Stimulated activated naive B cell treated with anti-CD40 and anti-IgM and Interleukin-4, amounts not matched to agents 10 μg/mL and 1 μg/mL and 100 μg/mL, for 72 hours (primary cell): ENCODE data around the gene PTPRN2.

ENCODE experiments used
- ATAC-seq, 2 donors: fragments of 150-1000 bp; cut with Tn5 transposase; replicated peaks; 2 replicates each; pipeline ENCODE4 v1.10.0; 2021; ENCODE audit warnings: moderate library complexity in 1 of 2
- DNase-seq: peaks from one replicate; pipeline ENCODE4 v3.0.0; 2021
- H3K27ac Mint-ChIP-seq: one replicate; pipeline ENCODE4 v1.8.0; 2022; ENCODE audit warnings: mild to moderate bottlenecking, mixed read lengths
- H3K27me3 Mint-ChIP-seq, 2 donors: one replicate each; pipeline ENCODE4 v1.8.0; 2022; ENCODE audit warnings: mixed read lengths in 2 of 2
- H3K36me3 Mint-ChIP-seq, 2 donors: one replicate each; pipeline ENCODE4 v1.8.0; 2022; ENCODE audit warnings: mixed read lengths in 2 of 2, mild to moderate bottlenecking in 1 of 2
- H3K4me1 Mint-ChIP-seq, 2 donors: one replicate each; pipeline ENCODE4 v1.8.0; 2022; ENCODE audit warnings: mixed read lengths in 2 of 2, mild to moderate bottlenecking in 1 of 2
- H3K4me3 Mint-ChIP-seq, 2 donors: one replicate each; pipeline ENCODE4 v1.8.0; 2022; ENCODE audit warnings: mild to moderate bottlenecking in 2 of 2, mixed read lengths in 2 of 2, moderate library complexity in 1 of 2
- H3K9me3 Mint-ChIP-seq, 2 donors: one replicate each; pipeline ENCODE4 v1.8.0; 2022; ENCODE audit warnings: mixed read lengths in 2 of 2, mild to moderate bottlenecking in 1 of 2

The PTPRN2 gene

GRCh38 chr7:158492367-158492764 is 95.3 kb downstream of the PTPRN2 start:
- ATAC-seq (no peak), DNase-seq (no peak)
- H3K27me3 Mint-ChIP-seq: peaks cover 5 to 18% of the 10 kb centered on the region in 2 donors
- peaks cover 3 to 6% of the 10 kb centered on the region in 2 donors for H3K4me1 Mint-ChIP-seq
- no peak overlapping the region for H3K4me3 Mint-ChIP-seq
- H3K9me3 Mint-ChIP-seq: no peaks in the 10 kb centered on the region
- H3K36me3 Mint-ChIP-seq: no peaks in the 10 kb centered on the region
- no peak overlapping the region for H3K27ac Mint-ChIP-seq

GRCh38 chr7:158491094-158491493 is 96.5 kb downstream of the PTPRN2 start:
- Mint-ChIP-seq H3K27me3 (peaks cover 5 to 15% of the 10 kb centered on the region in 2 donors), H3K4me3 (no peak overlapping the region), H3K27ac (no peak overlapping the region), H3K36me3 (no peaks in the 10 kb centered on the region), H3K9me3 (peaks cover 0 to 3% of the 10 kb centered on the region in 2 donors), H3K4me1 (peaks cover 3 to 6% of the 10 kb centered on the region in 2 donors)
- DNase-seq: no peak
- ATAC-seq: no peak

GRCh38 chr7:158490171-158490782 is 97.3 kb downstream of the PTPRN2 start:
- Mint-ChIP-seq H3K4me1 (peaks cover 0 to under 1% of the 10 kb centered on the region in 2 donors), H3K4me3 (no peak overlapping the region), H3K9me3 (peaks cover 0 to 3% of the 10 kb centered on the region in 2 donors), H3K27me3 (peaks cover under 1 to 8% of the 10 kb centered on the region in 2 donors), H3K36me3 (no peaks in the 10 kb centered on the region), H3K27ac (no peak overlapping the region)
- DNase-seq: no peak
- ATAC-seq: no peak

- Mint-ChIP-seq H3K4me1 (no peaks in the 10 kb centered on the region), H3K27ac (no peak overlapping the region), H3K36me3 (no peaks in the 10 kb centered on the region), H3K4me3 (no peak overlapping the region), H3K9me3 (peaks cover 0 to 3% of the 10 kb centered on the region in 2 donors), H3K27me3 (peaks cover 0 to 1% of the 10 kb centered on the region in 2 donors)
- DNase-seq (no peak), ATAC-seq (no peak)
Observed at GRCh38 chr7:158489462-158490155, 98.0 kb downstream of the PTPRN2 start.

GRCh38 chr7:158488181-158488971 is 99.2 kb downstream of the PTPRN2 start:
- Mint-ChIP-seq H3K4me3 (no peak overlapping the region), H3K9me3 (peaks cover 0 to 3% of the 10 kb centered on the region in 2 donors), H3K27ac (no peak overlapping the region), H3K36me3 (no peaks in the 10 kb centered on the region), H3K27me3 (no peaks in the 10 kb centered on the region), H3K4me1 (no peaks in the 10 kb centered on the region)
- no peak for DNase-seq
- no peak for ATAC-seq

GRCh38 chr7:158487631-158488151 is 99.9 kb downstream of the PTPRN2 start:
- Mint-ChIP-seq H3K27ac (no peak overlapping the region), H3K4me3 (no peak overlapping the region), H3K27me3 (no peaks in the 10 kb centered on the region), H3K36me3 (no peaks in the 10 kb centered on the region), H3K9me3 (peaks cover 0 to 3% of the 10 kb centered on the region in 2 donors), H3K4me1 (no peaks in the 10 kb centered on the region)
- ATAC-seq (no peak), DNase-seq (no peak)

- ATAC-seq: no peak
- peaks cover 0 to 3% of the 10 kb centered on the region in 2 donors for H3K9me3 Mint-ChIP-seq
- no peak overlapping the region for H3K4me3 Mint-ChIP-seq
- no peak for DNase-seq
- no peaks in the 10 kb centered on the region for H3K4me1 Mint-ChIP-seq
- H3K27me3 Mint-ChIP-seq: no peaks in the 10 kb centered on the region
- H3K27ac Mint-ChIP-seq: no peak overlapping the region
- no peaks in the 10 kb centered on the region for H3K36me3 Mint-ChIP-seq
Observed at GRCh38 chr7:158486919-158487318, 100.7 kb downstream of the PTPRN2 start.

GRCh38 chr7:158484801-158485531 is 102.7 kb downstream of the PTPRN2 start:
- peaks cover 0 to 3% of the 10 kb centered on the region in 2 donors for H3K9me3 Mint-ChIP-seq
- H3K4me3 Mint-ChIP-seq: no peak overlapping the region
- no peaks in the 10 kb centered on the region for H3K27me3 Mint-ChIP-seq
- H3K4me1 Mint-ChIP-seq: no peaks in the 10 kb centered on the region
- H3K36me3 Mint-ChIP-seq: no peaks in the 10 kb centered on the region
- no peak overlapping the region for H3K27ac Mint-ChIP-seq
- ATAC-seq (no peak), DNase-seq (no peak)

GRCh38 chr7:158482480-158482879 is 105.1 kb downstream of the PTPRN2 start:
- Mint-ChIP-seq H3K4me1 (no peaks in the 10 kb centered on the region), H3K36me3 (no peaks in the 10 kb centered on the region), H3K27me3 (peaks cover 0 to 8% of the 10 kb centered on the region in 2 donors), H3K27ac (no peak overlapping the region), H3K4me3 (no peak overlapping the region), H3K9me3 (peaks cover 0 to 3% of the 10 kb centered on the region in 2 donors)
- DNase-seq (no peak), ATAC-seq (no peak)

- H3K27ac Mint-ChIP-seq: no peak overlapping the region
- DNase-seq: no peak
- peaks cover 0 to 2% of the 10 kb centered on the region in 2 donors for H3K9me3 Mint-ChIP-seq
- no peaks in the 10 kb centered on the region for H3K4me1 Mint-ChIP-seq
- ATAC-seq: no peak
- no peaks in the 10 kb centered on the region for H3K36me3 Mint-ChIP-seq
- H3K4me3 Mint-ChIP-seq: no peak overlapping the region
- peaks cover 0 to 8% of the 10 kb centered on the region in 2 donors for H3K27me3 Mint-ChIP-seq
Observed at GRCh38 chr7:158479664-158480025, 108.0 kb downstream of the PTPRN2 start.

- H3K4me1 Mint-ChIP-seq: no peaks in the 10 kb centered on the region
- H3K27ac Mint-ChIP-seq: no peak overlapping the region
- ATAC-seq (no peak), DNase-seq (no peak)
- no peak overlapping the region for H3K4me3 Mint-ChIP-seq
- H3K27me3 Mint-ChIP-seq: peaks cover 0 to 8% of the 10 kb centered on the region in 2 donors
- no peaks in the 10 kb centered on the region for H3K36me3 Mint-ChIP-seq
- H3K9me3 Mint-ChIP-seq: peaks cover 0 to 2% of the 10 kb centered on the region in 2 donors
Observed at GRCh38 chr7:158479021-158479663, 108.5 kb downstream of the PTPRN2 start.

GRCh38 chr7:158477866-158478265 is 109.8 kb downstream of the PTPRN2 start:
- H3K4me3 Mint-ChIP-seq: no peak overlapping the region
- H3K4me1 Mint-ChIP-seq: no peaks in the 10 kb centered on the region
- DNase-seq (no peak), ATAC-seq (no peak)
- H3K27ac Mint-ChIP-seq: no peak overlapping the region
- H3K9me3 Mint-ChIP-seq: peaks cover 0 to 2% of the 10 kb centered on the region in 2 donors
- no peaks in the 10 kb centered on the region for H3K36me3 Mint-ChIP-seq
- H3K27me3 Mint-ChIP-seq: peaks cover 0 to 13% of the 10 kb centered on the region in 2 donors

- Mint-ChIP-seq H3K4me1 (no peaks in the 10 kb centered on the region), H3K27me3 (peaks cover 0 to 14% of the 10 kb centered on the region in 2 donors), H3K27ac (no peak overlapping the region), H3K9me3 (peaks cover 0 to 2% of the 10 kb centered on the region in 2 donors), H3K4me3 (no peak overlapping the region), H3K36me3 (no peaks in the 10 kb centered on the region)
- DNase-seq (no peak), ATAC-seq (no peak)
Observed at GRCh38 chr7:158476331-158476932, 111.2 kb downstream of the PTPRN2 start.
